GM13976 (cell line): ENCODE data around the gene JCHAIN.

Experiments used
- DNase-seq: peaks from one replicate; pipeline ENCODE4 v3.0.0; 2012; ENCODE audit warnings: low spot score
- in situ Hi-C: fragments of 300-500 bp; cut with MboI; formaldehyde crosslinking; loops from one replicate; pipeline ENCODE4 v1.12.0; 2022; ENCODE audit warnings: low sequenced_read_pairs, mixed read lengths, inconsistent platforms; ENCODE audit not compliant: unreplicated experiment
- TF ChIP-seq, protein P1 (sequence below): IDR thresholded peaks from 2 replicates; pipeline ENCODE4 v1.5.1; 2012; ENCODE audit warnings: borderline replicate concordance, mild to moderate bottlenecking; ENCODE audit not compliant: insufficient read depth; ENCODE audit errors: extremely low read depth, missing control alignments, control extremely low read depth

Gene JCHAIN

DNA sequence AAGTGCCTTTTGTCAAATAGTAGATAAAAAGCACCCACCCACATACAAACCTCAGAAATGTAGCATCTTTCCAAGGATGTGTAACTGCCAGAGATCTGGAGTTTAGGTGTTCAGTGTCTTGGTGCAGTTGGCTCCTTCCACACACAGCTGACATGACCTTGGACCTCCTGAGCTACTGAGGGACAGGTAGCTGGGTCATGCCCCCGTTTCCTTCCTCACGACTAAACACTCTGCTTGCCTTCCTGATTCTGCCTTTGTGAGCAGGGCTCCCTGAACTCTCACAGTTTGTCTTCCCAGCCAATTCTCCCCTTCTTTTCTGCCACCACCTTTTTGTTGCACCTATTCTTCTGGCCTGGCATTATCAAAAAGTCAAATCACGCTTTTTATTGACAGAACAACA lies 45.3 kb upstream of the JCHAIN start:
- DNase-seq, result no peak
- in situ Hi-C loops, result no loop called here
- TF ChIP-seq, protein P1, sequence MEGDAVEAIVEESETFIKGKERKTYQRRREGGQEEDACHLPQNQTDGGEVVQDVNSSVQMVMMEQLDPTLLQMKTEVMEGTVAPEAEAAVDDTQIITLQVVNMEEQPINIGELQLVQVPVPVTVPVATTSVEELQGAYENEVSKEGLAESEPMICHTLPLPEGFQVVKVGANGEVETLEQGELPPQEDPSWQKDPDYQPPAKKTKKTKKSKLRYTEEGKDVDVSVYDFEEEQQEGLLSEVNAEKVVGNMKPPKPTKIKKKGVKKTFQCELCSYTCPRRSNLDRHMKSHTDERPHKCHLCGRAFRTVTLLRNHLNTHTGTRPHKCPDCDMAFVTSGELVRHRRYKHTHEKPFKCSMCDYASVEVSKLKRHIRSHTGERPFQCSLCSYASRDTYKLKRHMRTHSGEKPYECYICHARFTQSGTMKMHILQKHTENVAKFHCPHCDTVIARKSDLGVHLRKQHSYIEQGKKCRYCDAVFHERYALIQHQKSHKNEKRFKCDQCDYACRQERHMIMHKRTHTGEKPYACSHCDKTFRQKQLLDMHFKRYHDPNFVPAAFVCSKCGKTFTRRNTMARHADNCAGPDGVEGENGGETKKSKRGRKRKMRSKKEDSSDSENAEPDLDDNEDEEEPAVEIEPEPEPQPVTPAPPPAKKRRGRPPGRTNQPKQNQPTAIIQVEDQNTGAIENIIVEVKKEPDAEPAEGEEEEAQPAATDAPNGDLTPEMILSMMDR, result no peak

DNA sequence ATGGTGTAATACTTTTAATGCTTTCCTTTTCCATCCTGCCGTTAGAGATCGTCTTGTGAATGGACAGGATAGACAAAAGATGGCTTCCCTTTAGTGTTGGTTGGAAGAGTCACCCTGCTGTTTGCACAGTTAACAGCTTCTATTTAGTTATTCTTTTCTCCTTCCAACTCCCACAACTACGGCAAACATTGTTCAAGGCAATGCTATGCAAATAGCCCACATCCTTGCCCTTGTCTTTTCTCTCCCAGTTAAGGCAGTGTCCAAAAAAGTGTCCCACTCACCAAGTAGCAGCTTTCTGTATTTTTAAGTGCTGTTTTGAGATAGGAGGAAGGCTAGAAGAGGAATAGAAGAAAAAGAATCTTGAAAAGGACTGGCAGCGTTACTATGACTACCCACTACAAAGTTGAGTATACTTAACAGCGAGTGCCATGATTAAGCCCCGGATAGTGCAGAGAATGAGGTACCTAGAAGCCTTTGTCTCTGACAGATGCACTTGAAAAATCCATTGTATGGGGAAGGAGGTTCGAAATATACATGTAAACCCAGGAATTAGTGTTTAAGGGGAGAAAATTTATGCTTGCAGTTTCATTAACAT lies 43.4 kb upstream of the JCHAIN start:
- no peak for DNase-seq
- in situ Hi-C loops, result no loop called here
- TF ChIP-seq, protein P1, result no peak

DNA sequence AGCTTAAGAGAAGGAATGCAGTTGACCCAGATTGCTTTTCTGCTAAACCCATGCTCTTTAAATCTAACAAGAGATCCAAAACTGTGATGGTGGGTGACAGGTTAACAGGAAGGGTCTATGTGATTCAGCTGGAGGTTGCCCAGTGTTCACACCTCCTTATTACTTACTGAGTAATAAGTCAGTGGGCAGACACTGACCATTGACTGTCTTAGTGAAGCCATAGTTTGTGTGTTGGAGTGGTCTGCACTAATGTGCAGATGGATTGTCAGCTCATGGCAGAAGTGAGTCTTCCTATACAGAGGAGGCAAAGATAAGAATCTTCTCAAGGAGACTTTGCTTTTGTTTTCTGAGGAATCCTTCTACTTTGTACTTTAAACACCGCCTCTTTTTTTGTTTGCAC lies 40.2 kb upstream of the JCHAIN start:
- TF ChIP-seq, protein P1, result no peak
- no peak for DNase-seq
- in situ Hi-C loops, result no loop called here

DNA sequence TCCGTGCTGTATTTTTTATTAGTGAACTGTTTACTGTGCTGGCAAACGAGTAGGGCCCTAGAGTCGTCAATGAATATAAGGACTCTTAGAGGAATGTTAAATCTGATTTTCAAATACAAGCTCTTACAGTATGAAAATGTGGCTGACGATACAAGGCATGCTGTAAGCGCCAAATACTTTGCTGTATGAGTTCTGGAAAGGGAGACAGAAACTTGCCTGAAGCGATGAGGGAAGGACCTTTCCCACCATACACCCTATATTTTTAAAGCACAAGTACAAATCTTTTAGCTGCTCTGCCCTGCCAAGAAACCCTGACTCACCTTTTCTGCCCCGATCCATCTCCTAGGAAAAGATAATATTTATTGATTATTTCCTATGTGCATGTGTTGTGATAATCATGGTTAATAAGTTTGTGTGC lies 39.7 kb upstream of the JCHAIN start:
- no peak for DNase-seq
- in situ Hi-C loops, result no loop called here
- TF ChIP-seq, protein P1, result no peak

DNA sequence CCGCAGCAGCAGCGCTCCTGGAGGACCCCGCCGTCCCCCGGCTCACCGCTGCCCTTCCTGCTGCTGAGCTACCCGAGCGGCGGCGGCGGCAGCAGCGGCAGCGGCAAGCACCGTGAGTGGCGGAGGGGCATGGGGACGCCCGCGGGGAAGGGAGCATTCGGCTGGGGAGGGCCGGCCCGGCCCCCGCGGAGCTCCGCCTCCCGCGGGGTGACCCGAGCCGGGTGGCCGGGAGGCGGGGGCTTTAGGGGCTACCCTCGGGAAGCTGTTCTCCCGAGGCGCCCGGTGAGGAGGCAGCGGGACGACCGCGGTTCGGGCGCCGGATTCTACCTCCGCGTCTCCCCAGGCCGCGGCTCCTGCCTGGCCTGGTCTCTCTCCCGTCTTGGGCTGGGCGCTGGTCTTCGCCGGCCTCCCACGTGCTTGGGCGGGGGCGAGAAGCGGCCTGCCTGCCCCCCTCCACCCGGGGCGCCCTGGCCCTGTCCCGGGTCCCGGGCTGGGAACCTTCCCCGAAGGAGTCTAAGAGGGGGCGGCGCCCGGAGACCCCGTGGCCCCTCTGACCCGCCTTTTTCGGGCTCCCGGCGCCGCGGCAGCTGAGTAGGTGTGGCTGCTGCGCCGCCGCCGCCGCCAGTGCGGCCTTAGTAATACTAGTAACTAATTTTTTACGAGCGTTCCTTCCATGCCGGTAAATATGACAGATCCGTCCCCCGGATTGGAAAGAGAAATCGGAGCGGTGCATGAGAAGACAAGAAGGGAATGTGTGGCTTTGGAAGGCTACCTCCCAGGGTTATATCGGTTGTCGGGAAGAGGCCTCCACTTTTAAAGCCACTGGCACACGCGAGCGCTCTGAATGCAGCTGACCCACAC lies 39.1 kb upstream of the JCHAIN start:
- peak; percentile 85 for DNase-seq
- in situ Hi-C loops, result no loop called here
- TF ChIP-seq, protein P1, result no peak

DNA sequence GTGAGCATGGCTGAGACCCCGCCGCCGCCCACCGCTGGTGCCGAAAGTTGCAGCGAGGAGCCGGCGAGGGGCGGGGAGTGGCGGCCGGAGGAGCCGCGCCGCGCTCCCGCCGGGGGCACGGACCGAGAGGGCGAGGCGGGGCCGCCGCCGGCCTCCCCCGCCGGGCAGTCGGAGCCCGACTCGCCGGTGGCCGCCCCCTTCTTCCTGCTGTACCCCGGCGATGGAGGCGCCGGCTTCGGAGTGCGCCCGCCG lies 38.5 kb upstream of the JCHAIN start:
- in situ Hi-C loops, result no loop called here
- TF ChIP-seq, protein P1, result no peak
- DNase-seq, result peak; percentile 49
